Measurements from ENCODE around the gene PLXND1. TPM values are rescaled to one million over a fixed set of nuclear protein-coding genes. Genes with fewer than 3 reads are reported as not detected.

The PLXND1 gene
- total RNA-seq, 2 experiments from 2014 or later = 7.6 to 7.7 TPM

- ChIA-PET CTCF (no interaction called here), POLR2A (no interaction called here)
Measured at GRCh38 chr3:129632056-129632455, 25.6 kb upstream of the PLXND1 start.

DNA sequence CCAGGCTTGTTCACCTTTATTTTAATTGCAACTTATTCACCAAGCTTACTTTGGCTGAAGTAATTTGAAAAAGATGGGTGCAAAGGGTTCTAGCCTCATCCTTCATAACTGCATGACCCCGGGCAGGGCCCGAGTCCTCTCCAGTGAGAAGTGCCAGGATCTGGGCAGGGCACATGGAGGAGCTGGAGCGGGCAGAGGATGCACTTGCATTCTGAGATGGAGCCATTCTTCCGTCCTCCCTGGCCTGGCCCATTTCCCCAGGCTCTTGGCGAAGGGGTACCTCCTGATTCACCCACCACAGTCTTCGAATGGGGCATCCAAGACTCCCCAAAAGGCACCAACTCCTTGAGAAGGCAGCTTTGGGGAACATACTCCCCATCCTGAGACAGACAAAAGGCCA lies 22.5 kb upstream of the PLXND1 start:
- ChIA-PET POLR2A (no interaction called here), CTCF (interaction anchor here (1.3 to 2.3 kb wide), 2 partner anchors 17 to 138 kb away, joined by 3 to 9 read pairs; no protein-coding TSS in a partner anchor)

DNA sequence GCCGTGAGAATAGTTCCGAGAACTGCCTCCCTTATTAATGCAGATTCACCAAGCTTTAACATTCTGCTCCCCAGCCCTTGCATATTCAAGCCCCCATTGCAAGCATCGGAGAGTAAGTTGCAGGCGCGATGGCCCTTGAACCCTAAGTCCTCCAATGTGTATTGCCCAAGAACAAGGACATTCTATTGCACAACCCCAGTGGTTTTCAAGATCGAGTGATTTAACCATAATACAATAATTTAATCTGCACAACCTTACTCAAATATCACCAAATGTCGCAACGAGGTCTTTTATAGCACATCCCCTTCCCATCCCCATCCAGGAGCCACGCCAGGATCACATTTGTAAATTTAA lies 21.7 kb upstream of the PLXND1 start:
- ChIA-PET POLR2A (interaction anchor here (1.2 kb wide), 1 partner anchor 265 kb away, joined by 3 read pairs; no protein-coding TSS in a partner anchor), CTCF (interaction anchor here (0.7 to 2.3 kb wide), 7 partner anchors 18 to 307 kb away, joined by 3 to 9 read pairs (median 4); partner anchors contain the start of gene PLXND1)

DNA sequence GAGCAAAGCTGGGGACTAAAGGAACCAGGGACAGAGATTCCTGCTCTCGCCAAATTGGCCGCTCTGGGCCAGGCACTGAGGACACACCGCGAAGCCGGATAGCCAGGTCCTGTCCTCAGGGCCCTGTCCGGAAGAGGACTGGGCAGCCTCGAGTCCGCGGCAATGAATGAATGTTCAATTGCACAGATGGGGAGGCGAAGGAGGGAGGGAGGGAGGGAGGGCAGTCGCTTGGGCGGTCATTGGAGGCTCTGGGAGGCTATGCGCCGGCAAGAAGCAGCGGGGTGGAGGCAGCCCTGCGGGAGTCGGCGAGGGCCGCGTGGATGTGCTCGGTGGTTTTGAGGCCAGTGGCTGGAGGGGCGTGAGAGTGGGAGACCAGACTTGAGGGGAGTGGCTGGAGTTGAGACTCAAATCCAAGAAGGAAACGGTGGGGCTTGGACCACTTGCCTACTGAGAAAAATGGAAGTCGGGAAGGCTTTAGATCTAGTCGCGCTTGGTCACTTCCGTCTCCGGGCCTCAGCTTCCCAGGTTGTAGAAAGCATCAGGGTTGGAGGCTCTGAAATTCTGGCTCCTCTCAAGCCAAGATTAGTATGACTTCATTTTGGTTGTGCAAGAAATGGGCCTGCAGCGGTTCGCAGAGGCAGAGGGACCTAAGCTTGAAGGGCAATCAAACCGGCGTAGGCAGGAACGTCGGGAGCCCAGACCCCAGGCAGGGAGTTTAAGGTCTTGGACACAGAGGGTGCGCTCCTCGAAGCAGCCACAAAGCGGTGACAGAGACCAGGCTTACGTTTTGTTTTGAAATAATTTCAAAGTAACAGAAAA lies 21.1 kb upstream of the PLXND1 start:
- CTCF ChIA-PET = interaction anchor here (0.7 to 2.3 kb wide), 7 partner anchors 19 to 308 kb away, joined by 3 to 9 read pairs (median 4); partner anchors contain the start of gene PLXND1
- POLR2A ChIA-PET = interaction anchor here (0.6 to 1.2 kb wide), 3 partner anchors 31 to 265 kb away, joined by 3 read pairs; no protein-coding TSS in a partner anchor

- POLR2A ChIA-PET = interaction anchor here (0.5 to 1.2 kb wide), 4 partner anchors 31 to 281 kb away, joined by 3 to 5 read pairs (median 3); no protein-coding TSS in a partner anchor
- CTCF ChIA-PET = interaction anchor here (0.6 to 2.3 kb wide), 6 partner anchors 21 to 842 kb away, joined by 3 to 9 read pairs (median 4); partner anchors contain the start of gene PLXND1
Measured at GRCh38 chr3:129626744-129627349, 20.4 kb upstream of the PLXND1 start.

GRCh38 chr3:129625072-129625874 lies 18.8 kb upstream of the PLXND1 start:
- ChIA-PET POLR2A (no interaction called here), CTCF (interaction anchor here (0.7 kb wide), 2 partner anchors 31 to 189 kb away, joined by 3 read pairs; no protein-coding TSS in a partner anchor)

- ChIA-PET CTCF (no interaction called here), POLR2A (no interaction called here)
Measured at GRCh38 chr3:129624347-129625071, 18.0 kb upstream of the PLXND1 start.

- POLR2A ChIA-PET = no interaction called here
- CTCF ChIA-PET = interaction anchor here (0.5 kb wide), 1 partner anchor 134 kb away, joined by 3 read pairs; no protein-coding TSS in a partner anchor
Measured at GRCh38 chr3:129623447-129624118, 17.1 kb upstream of the PLXND1 start.

DNA sequence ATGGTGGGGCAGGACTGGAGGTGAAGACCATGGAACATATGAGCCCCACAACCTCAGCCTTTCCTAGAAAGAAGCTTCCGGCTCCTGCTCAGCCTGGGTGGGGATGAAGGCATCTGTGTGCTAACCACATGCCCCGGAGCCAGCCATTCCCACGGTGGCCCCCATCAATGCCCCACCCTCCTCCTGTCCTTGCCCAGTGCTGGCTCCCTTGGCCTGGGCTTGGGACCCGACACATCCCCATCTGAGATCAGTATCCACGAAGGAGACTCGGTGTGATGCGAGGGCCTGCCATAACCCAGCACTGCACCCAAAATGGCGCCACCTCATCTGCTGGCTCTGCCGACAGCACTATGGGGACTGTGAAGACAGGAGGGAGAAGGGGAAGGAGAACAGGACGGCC lies 16.5 kb upstream of the PLXND1 start:
- POLR2A ChIA-PET = no interaction called here
- CTCF ChIA-PET = interaction anchor here (0.5 kb wide), 1 partner anchor 134 kb away, joined by 3 read pairs; no protein-coding TSS in a partner anchor

GRCh38 chr3:129622226-129622874 lies 15.9 kb upstream of the PLXND1 start:
- ChIA-PET POLR2A (no interaction called here), CTCF (no interaction called here)

DNA sequence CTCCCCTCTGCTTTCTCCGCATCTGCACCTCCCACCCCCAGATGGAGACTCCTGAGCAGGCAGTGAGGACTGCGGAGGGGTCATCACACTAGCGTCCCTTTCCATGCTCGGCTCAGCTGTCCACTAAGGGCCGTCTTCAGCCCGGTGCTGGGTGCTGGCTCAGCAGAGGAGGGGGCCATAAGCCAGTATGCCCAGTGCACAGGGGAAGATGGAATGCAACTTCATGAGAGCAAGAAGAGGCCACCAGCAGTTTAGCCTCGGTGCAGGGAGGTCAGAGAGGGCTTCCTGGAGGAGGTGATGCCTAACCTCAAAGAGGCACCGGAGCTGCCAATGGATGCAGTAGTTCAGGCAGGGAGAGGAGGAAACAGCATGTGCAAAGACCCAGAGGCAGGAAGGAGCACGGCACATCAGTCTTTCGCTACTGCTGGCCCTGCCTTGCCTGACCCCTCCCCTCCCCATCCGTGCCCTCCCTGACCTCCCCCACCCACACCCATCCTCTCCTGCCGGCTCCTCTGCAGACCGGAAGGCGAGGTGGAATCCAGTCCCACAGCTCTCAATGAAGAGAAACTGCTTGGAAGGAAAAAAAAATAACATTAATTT lies 15.2 kb upstream of the PLXND1 start:
- ChIA-PET CTCF (no interaction called here), POLR2A (no interaction called here)

DNA sequence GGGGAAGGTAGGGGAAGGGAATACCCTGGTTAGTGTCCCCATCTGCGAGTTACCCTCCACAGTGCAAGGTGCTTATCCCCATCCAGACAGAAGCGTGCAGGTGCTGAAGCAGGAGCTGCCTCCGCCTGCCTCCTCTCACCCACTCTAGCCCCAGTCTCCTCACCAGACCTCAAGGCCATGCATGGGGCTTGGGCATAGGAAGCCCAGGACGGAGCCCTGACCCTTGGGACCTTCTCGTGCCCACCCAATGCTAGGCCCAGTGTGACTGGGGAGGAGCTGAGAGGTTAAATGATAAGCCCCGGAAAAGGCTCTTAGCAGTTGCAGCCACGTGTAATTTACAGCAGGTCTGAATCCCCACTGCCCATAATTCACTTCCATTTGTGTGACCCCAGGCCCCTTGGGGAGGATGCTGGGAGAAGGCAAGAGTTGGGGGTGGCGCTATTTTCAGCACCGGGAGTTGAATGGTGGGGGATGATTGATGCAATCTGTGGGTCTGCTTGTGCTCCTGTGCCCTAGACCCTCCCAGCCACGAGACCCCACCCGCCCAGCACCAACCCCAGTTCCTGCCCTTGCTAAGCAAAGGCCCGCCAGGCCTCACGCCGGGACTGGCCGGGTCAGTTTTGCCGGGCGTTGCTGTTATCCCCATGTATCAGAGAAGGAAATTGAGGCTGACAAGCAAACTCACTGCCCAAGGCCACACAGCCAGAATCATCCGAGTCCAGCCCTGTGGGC lies 14.5 kb upstream of the PLXND1 start:
- CTCF ChIA-PET = no interaction called here
- POLR2A ChIA-PET = interaction anchor here (0.5 kb wide), 1 partner anchor 23 kb away, joined by 3 read pairs; no protein-coding TSS in a partner anchor

GRCh38 chr3:129619726-129620162 lies 13.3 kb upstream of the PLXND1 start:
- CTCF ChIA-PET = no interaction called here
- POLR2A ChIA-PET = no interaction called here

DNA sequence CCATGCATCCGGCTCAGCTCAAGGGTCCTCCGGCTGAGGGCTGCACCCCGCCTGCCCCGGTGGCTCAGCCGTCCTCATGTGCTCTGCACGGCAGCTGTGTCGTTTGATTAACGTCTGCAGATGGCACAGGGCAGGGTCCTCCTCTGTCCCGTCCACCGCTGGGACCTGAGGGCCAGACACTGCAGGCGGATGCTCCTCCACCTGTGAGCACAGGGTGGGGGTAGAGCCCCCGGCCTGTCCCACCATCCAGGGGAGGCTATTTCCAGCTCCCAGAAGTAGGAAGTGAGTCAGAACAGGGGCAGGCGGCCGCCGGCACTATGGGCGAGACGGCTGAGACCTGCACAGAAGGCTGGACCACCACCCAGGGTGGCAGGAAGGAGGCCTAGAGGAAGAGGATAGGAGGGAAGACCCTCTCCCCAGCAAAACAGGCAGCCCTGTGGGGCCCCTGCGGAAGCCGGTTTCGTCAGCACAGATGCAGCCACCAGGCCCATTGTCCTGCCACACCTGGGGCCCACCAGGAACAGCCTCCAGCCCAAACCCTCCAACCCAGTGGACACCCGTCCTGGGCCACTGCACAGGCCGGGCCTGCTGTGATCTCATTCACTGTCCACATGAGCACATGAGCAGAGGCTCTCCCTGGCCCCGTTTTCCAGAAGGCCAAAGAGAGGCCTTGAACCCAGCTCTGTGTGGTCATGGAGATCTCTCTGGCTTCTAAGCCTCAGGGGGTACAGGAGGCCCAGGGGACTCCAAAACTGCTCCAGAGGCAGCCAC lies 12.6 kb upstream of the PLXND1 start:
- POLR2A ChIA-PET = no interaction called here
- CTCF ChIA-PET = no interaction called here

DNA sequence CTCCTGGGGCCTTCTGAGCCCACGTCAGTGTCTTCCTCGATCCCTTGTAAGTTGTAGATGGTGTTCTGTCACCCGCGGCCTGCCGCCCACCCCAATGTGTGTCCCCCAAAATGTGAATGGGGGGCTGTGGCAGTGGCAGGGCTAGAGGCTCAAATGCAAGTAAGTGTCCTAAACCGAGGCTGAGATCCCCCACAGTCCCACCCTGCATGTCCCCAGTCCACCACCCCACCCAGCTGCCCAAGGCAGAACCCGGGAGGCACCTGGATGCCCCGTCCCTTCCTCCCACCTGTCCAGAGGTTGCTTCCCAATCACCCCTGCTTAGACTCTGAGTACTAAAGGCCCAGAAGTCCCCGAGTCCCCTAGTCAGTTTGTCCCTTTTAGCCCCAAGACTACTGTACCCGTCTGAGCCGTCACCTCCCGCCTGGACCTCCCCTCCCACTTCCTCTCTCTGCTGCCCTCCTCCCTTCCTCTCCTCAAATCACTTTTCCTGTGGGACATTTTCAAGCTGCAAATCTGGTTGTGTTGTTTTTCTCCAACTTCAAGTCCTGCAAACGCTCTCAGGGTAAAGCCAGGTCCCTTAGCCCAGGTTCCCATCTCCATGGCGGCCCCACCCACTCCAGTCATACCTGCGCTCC lies 11.8 kb upstream of the PLXND1 start:
- CTCF ChIA-PET = no interaction called here
- POLR2A ChIA-PET = no interaction called here
